Suprapubic skin (tissue), 3 donors: ENCODE results near the gene RHOD.

Source experiments
- CTCF ChIP-seq, 2 donors: fragments of 200-600 bp in 1 of 2; fragments of 450-650 bp in 1 of 2; sonication (generic) in 1 of 2; IDR thresholded peaks; one replicate each; pipeline ENCODE4 v1.5.1; 2016 to 2019; ENCODE audit warnings: antibody characterized with exemption in 2 of 2, mild to moderate bottlenecking in 1 of 2, moderate library complexity in 1 of 2
- POLR2A ChIP-seq, 2 donors: fragments of 450-650 bp; IDR thresholded peaks; one replicate each; pipeline ENCODE4 v1.6.1; 2017; ENCODE audit warnings: antibody characterized with exemption in 2 of 2, mild to moderate bottlenecking in 2 of 2, moderate library complexity in 2 of 2

GRCh38 chr11:67105964-67106363, 49.3 kb downstream of the RHOD start:
- TF ChIP-seq CTCF (IDR thresholded peaks at IDR 0.05) (no peak), POLR2A (IDR thresholded peaks at IDR 0.05) (no peak)
